ENCODE measurements around the gene HIBCH. TPM values are rescaled to one million over a fixed set of nuclear protein-coding genes. Genes with fewer than 3 reads are reported as not detected.

HIBCH gene
- total and polyA plus RNA-seq, 2 of the 4 experiments (the other 2 are of a cell fraction): 8.8 to 11.9 TPM

- H3K23ac ChIP-seq (ENCODE audit: low read depth, low read length): no peak overlapping the region
- intact Hi-C loops (cut with micrococcal nuclease): no loop called here
- no peak overlapping the region for H3K9ac ChIP-seq (ENCODE audit: low read depth, low read length)
- H2BK5ac ChIP-seq (ENCODE audit: low read depth, low read length, poor library complexity, severe bottlenecking): no peak overlapping the region
- no peaks in the 10 kb centered on the region for H3K27me3 ChIP-seq (ENCODE audit: control insufficient read depth, insufficient read depth, low read length)
- in situ Hi-C loops (cut with MboI; ENCODE audit: low sequenced_read_pairs): no loop called here
- H2BK120ac ChIP-seq (ENCODE audit: low read depth, low read length): no peak overlapping the region; the same call in 1 of the 2 replicates
- no peak overlapping the region for H2AK9ac ChIP-seq (replicated peaks; ENCODE audit: low read depth, low read length, poor library complexity)
- H3K4me1 ChIP-seq (ENCODE audit: control insufficient read depth, insufficient read depth, low read length): no peaks in the 10 kb centered on the region
- H3K4me3 ChIP-seq (ENCODE audit: insufficient read depth, low read depth, low read length): no peak overlapping the region
- H2BK15ac ChIP-seq (ENCODE audit: low read depth, low read length): no peak overlapping the region
- no peaks in the 10 kb centered on the region for H4K20me1 ChIP-seq (ENCODE audit: insufficient read depth, low read length)
- H3K18ac ChIP-seq (ENCODE audit: low read depth, low read length): no peak overlapping the region
- peaks cover 3% of the 10 kb centered on the region; the same call in 1 of the 2 replicates for H3K9me1 ChIP-seq (ENCODE audit: insufficient read depth, low read length)
- TF ChIP-seq, protein P1, sequence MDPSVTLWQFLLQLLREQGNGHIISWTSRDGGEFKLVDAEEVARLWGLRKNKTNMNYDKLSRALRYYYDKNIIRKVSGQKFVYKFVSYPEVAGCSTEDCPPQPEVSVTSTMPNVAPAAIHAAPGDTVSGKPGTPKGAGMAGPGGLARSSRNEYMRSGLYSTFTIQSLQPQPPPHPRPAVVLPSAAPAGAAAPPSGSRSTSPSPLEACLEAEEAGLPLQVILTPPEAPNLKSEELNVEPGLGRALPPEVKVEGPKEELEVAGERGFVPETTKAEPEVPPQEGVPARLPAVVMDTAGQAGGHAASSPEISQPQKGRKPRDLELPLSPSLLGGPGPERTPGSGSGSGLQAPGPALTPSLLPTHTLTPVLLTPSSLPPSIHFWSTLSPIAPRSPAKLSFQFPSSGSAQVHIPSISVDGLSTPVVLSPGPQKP (IDR thresholded peaks at IDR 0.05; ENCODE audit: borderline replicate concordance, low read depth, low read length): no peak
- TF ChIP-seq SMC3 (IDR thresholded peaks at IDR 0.05; ENCODE audit: low read depth, low read length) (no peak), RCOR1 (IDR thresholded peaks at IDR 0.05; ENCODE audit: insufficient replicate concordance, low read length) (no peak), MXI1 (IDR thresholded peaks at IDR 0.05; ENCODE audit: borderline replicate concordance, low read depth, low read length) (no peak), CEBPB (IDR thresholded peaks at IDR 0.05; ENCODE audit: low read depth, low read length) (no peak), RFX5 (IDR thresholded peaks at IDR 0.05; ENCODE audit: low read depth, low read length) (no peak), NFE2L2 (IDR thresholded peaks at IDR 0.05; ENCODE audit: low read depth, low read length) (no peak), BHLHE40 (IDR thresholded peaks at IDR 0.05; ENCODE audit: low read depth, low read length) (no peak), POLR2A (IDR thresholded peaks at IDR 0.05; ENCODE audit: low read depth, low read length) (no peak), MAZ (IDR thresholded peaks at IDR 0.05; ENCODE audit: borderline replicate concordance, low read depth, low read length) (no peak), CHD1 (IDR thresholded peaks at IDR 0.05; ENCODE audit: low read depth, low read length) (no peak), CTCF (conservative IDR thresholded peaks at IDR 0.05; ENCODE audit: low read depth, low read length) (no peak), USF2 (IDR thresholded peaks at IDR 0.05; ENCODE audit: low read depth, low read length) (no peak)
- WGBS, 2 experiments (ENCODE audit: extremely low coverage in 2 of 2, insufficient read length in 1 of 2): 40% methylated on average over 1 of the region's 4 CpGs; no CpG with 5 or more reads in 1 of the 2 experiments
- H3K36me3 ChIP-seq (ENCODE audit: control insufficient read depth, insufficient read depth, low read length): no peaks in the 10 kb centered on the region
- H3K4ac ChIP-seq (ENCODE audit: low read depth, low read length): peak overlapping the region; percentile 33; the same call in 1 of the 2 replicates
- BruUV-seq (replicated peaks): no TSS peak
- H4K91ac ChIP-seq (ENCODE audit: insufficient read depth, low read depth, low read length): no peak overlapping the region
- ATAC-seq (ENCODE audit: low read depth): no peak
- dilution Hi-C loops (cut with HindIII; ENCODE audit: low sequenced_read_pairs, unreplicated experiment): no loop called here
- no peak overlapping the region for H3K56ac ChIP-seq (ENCODE audit: extremely low read depth, insufficient read depth, low read length)
- no peak overlapping the region for H3K27ac ChIP-seq (ENCODE audit: insufficient read depth, low read length)
- ChIA-PET CTCF (interaction anchor here (0.6 kb wide), 1 partner anchor 1801 kb away, joined by 3 read pairs; no protein-coding TSS in a partner anchor), POLR2A (ENCODE audit: unreplicated experiment) (no interaction called here)
- peaks cover 0 to 19% of the 10 kb centered on the region in 2 experiments; a peak in 3 of 4 replicates for H3K79me1 ChIP-seq (ENCODE audit: low read depth in 1 of 2, low read length in 2 of 2)
- H3K4me2 ChIP-seq (ENCODE audit: low read depth, low read length): no peak overlapping the region
- H4K5ac ChIP-seq (ENCODE audit: low read depth, low read length): no peak overlapping the region
- H4K8ac ChIP-seq (ENCODE audit: low read depth in 2 of 2, low read length in 2 of 2): peak overlapping the region in 1 of 2 experiments; percentile 27; a peak in 2 of 4 replicates
- no peak overlapping the region for H3K14ac ChIP-seq (replicated peaks; ENCODE audit: low read depth, low read length)
- H3K9me3 ChIP-seq (ENCODE audit: control insufficient read depth, insufficient read depth, low read length): no peaks in the 10 kb centered on the region
- H2AFZ ChIP-seq (replicated peaks; ENCODE audit: low read length, poor library complexity): peak overlapping the region; percentile 39
- DNase-seq: no peak
- no peak overlapping the region for H2BK20ac ChIP-seq (ENCODE audit: low read depth, low read length)
- H2AK5ac ChIP-seq (ENCODE audit: low read depth, low read length): no peak overlapping the region
These were observed 23.0 kb upstream of the HIBCH start for GRCh38 chr2:190342611-190343010.
